NCI-H1105 treated with DMSO at 0.1 percent for 48 hours (cell line): ENCODE measurements around the gene PDGFB.

Source experiments
- DNase-seq: peaks from one replicate; lab custom pipeline; 2025; lab: John Stamatoyannopoulos, UW

The PDGFB gene

DNA sequence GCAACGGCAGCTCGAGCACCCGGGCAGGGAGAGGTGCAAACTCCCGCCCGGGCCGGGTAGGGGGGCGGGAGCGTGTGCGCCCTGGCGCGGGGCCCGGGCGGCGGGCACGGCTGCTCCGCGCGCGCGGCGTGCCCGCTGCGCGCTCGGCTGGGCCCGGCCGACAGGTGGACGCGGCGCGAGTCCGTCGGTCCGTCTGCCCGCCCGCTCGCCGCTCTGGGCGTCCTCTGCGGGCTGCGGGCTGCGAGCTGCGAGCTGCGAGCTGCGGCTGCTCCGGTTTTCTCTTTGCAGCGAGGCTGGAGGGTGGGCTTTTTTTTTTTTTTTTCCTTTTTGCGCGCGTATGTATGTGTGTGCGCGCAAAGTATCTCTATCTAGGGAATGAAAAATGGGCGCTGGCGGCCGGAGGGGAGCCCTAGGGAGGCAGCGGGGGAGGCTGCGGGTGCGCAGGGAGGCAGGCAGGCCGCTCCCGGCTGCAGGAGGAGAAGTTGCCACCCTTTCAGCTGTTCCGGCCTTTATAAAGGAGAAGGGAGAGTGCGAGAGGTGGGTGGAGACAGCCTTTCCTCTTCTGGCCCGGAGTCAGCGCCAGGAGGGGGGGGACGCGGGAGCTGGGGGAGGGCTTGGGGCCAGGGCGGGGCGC, at the start of gene PDGFB:
Gene PDGFB (minus strand): TSS at position 487 of the 634 bp plus-strand sequence. CDS start 1,019 bp downstream, outside the sequence.
- peak; percentile 45 for DNase-seq

DNA sequence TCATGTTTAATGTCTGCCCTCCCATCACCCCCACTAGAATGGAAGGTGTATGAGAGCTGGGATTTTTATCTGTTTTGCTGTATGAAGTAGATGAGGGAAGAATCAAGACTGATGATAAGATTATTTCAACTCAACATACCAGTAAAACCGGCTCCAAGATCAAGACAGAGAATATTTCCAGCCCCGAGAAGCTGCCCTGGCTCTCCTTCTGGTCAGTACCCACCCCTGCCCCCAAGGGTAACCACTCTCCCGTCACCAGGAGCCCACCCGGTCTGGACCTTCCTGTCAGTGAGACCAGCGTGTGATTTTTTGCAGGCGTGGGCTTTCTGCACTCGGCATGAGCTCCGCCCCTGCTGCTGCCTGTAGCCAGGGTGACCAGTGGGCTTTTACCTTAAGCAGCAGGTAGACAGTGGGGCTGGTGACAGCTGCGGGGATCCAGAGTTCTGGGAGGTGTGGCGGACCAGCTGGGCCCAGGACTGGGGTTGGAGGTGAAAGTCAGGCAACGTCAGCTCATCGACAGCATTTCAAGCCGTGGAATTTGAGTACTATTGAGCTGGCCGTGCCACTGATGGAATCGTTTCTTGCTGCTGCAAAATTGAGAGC, 49.1 kb upstream of the PDGFB start:
- DNase-seq, result no peak

DNA sequence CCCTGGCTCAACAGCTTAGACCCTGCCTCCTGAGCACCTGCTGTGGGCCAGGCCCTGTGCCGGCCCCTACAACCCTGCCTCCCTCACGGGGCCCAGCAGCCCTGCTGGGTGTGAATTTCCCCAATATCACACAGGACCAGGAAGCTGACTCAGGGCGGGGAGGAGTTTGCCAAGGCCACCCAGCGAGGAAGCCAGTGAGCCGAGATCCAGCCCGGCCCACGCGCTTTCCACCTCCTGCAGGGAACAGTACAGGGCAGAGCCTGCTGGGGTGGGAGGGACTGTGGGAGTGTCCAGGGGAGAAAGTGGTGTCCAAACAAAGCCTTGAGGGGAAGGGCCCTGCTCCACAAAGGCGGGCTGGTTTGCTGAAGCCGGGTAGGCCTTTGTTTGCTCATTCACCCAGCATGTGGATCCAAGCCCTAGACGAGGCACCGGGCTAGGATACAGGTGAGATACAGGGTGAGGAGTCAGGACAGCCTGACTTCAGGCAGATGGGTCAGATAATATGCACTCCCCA, 47.8 kb upstream of the PDGFB start:
- DNase-seq, result no peak

DNA sequence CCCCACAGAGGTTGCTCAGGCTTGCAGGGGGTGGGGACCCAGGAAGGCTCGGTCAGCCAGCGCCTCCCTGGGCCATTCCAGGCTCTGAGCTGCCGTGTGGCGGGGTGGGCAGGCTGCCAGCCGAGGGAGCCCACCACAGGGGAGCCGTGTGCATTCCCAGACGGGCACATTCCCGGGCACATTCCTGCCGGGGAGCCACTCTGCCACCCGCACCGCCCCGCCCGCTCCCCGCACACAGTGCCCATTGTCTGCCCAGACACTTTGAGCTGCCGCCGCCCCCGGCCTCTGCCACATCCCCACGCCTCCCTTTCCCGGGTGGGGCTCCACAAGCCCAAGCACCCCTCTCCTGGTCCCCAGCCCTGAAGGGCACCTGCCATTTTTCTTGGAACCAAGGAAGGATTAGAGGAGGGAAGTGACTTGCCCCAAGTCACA, 47.3 kb upstream of the PDGFB start:
- DNase-seq, result no peak

DNA sequence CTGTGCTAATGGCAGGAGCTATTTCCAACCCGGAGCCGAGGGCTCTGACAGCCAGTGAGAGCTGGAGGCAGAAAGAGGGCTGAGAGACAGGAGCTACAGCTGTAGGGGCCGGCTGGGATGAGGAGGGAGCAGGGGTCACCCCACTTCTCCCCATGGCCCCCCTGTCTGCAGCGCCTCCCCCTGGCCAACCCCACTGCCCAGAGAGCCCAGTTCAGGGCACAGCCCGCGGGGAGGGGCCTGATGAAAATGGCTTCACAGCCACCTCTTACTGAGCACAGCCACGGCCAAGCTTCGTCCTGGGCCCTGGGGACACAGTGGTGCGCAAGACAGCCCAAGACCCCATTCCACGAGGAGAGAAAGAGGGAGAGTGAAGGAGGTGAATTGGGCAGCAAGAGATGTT, 46.7 kb upstream of the PDGFB start:
- DNase-seq, result no peak

DNA sequence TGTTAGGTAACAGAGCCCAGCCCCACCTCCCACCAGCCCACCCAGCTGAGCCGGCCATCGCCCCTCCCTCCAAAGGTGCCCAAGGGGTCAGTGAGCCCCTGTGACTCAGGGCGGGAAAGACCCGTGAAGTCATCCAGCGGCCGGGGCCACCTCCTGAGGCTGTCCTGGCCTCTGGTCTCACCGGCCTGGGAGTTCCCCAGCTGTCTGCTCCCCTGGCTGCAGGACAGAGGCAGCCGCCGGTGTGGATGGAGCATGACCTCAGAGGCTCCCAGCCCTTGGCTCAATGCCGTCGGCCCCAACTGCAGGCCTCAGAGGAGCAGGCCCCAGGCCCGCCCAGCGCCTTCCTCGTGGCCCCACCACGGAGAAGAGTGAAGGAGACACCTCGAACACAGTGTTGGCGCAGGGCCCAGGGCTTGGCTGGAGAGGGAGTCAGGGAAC, 46.0 kb upstream of the PDGFB start:
- no peak for DNase-seq

DNA sequence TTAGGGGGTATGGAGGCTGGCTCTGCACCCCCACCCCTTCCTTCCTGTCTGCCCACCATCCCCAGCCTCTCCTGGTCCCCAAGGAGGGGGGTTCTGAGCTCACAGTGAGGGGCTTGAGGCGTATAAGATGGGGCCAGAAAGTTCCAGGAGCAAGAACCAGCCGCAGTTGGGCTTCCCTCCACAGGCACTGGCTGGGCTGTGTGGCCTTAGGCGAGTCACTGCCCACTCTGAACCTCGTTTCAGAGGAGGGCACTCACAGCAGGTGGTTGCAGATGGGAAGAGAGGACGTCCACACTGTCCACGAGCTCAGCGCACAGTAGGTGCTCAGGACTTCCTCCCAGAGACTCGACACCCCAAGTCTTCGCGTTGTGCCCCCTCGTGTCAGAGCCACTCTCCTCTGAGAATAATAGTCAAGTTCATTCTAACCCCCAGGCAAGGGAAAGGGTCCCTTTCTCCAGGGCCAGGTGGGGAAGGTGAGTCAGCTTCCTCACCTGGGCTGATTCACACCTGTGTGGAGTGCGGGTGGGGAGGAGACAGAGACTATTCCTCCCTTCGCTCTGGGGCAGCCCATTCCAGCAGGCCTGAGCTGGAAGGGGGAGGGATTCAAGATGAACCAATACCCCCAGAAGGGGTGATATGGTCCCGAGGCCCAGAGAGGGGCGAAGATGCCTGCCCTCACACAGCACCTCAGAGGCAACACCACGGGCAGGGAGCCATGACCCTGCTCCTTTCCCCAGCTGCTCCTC, 45.4 kb upstream of the PDGFB start:
- no peak for DNase-seq

DNA sequence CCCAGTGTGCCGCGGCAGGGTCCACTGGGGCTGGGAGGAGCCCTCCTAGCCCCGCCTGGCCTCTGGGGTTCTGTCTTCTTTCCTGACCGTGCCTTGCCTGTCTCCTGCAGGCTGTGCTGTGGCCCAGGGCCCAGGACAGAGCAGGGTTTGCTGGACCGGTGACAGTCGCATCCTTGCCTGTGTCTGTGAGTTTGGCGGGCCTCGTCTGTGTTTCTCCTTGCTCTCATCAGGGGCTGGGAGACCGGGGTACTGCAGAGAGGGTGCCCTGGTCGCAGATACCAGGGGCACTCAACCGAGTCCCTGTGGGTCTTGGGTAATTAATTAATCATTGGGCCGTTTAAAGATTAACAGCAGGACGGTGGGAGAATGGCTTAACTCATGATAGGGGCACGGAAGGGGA, 44.8 kb upstream of the PDGFB start:
- no peak for DNase-seq

DNA sequence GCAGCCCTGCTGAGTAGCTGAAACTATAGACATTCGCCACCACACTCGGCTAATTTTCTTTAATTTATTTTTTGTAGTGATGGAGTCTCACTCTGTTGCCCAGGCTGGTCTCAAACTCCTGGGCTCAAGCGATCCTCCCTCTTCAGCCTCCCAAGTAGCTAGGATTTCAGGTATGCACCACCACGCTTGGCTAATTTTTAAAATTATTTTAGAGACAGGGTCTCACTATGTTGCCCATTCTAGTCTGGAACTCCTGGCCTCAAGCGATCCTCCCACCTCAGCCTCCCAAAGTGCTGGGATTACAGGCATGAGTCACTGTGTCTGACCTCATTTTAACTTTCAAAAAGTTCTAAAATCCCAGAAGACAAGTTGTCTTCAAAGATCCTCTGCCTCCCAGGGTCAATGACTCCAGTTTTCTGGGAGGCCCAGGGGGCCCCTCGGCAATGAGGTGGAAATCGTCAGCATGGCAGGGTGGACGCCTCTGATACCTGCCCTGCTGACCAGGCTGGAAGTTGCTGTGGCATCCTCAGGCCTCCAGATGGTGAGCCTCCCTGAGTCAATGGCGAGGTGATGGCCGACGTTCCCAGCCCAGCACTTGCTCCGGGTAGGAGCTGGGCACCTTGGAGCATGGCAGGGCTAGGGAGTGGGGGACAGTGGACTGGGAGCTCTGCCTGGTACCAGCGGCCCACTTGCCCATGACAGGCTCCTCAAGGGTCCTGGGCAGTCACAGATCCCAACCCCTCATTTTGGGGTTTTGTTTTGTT, 43.5 kb upstream of the PDGFB start:
- DNase-seq, result no peak

DNA sequence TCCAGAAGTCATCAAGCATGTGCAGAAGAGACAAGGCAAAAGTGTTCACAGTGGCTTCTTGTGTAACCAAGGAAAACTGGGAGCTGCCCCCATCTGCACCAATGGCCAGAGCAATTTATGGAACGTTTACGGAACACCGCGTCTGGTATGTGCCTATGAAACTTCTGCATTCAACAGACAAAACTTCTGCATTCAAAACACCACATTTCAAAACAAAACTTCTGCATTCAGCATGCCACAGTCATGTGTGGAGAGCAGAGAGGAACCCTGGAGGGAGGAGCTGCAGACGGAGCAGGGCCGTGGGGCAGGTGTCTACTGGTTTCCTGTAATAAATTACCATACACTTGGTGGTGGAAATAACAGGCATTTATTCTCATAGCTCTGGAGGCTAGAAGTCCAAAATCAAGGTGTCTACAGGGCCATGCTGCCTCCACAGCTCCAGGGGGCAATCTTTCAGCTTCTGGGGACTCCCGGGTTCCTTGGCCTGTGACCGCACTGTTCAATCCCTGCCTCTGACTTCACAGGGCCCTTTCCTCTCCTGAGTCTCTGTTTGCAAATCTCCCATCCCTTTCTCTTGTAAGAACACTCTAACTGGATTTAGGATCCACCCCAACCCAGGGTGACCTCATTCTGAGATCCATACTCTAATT, 42.4 kb upstream of the PDGFB start:
- no peak for DNase-seq

DNA sequence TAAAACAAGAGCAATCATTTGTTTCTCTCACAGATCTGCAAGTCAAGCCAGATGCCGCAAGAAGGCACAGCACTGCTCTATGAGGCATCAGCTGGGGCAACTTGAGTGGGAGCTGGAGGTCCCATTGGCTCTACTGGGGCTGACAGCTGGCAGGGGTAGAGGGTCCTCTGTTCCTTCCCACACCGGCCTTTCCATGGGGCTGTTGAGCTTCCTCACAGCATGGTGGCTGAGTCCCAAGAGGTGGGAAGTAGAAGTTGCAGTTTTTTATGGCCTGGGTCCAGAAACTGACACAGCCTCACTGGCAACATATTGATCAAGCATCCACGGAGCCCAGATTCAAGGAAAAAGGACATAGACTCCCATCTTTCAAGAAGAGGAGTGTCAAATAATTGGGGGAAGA, 40.2 kb upstream of the PDGFB start:
- DNase-seq, result no peak

DNA sequence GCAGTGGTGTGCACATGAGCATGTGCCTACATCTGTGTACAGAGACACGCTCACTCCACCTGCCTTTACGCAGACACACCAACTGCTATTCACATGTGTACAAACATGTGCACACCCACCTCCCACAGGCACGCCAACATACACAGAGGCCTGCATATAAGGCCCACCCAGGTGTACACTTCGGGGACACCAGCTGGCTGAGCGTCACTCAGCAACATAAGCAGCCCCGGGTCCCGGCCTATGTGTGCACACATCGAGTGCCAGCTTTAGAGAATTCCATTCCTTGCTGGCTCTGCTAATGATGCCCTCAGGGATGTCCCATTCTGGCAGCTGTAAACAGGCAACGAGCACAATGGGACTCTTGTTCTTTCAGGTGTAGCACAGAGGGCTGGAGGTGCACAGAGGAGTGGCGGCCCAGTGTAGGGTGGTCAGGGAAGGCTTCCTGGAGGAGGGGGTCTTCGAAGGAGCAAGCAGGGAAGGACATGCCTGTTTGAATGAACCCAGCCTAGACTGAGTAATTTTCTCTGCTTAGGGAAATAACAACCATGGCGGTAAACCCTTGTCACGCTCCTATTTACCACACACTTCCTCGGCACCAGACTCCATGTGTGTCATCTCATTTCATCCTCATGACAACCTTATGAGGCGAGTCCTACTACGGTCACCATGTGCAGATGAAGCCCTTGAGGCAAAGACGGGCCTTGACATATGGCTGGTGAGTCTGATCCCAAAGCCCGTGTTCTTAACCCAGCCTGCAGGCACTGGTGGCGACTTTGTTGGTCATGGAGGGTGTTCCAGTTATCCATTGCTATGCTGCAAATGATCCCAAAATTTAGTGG, 39.6 kb upstream of the PDGFB start:
- no peak for DNase-seq

DNA sequence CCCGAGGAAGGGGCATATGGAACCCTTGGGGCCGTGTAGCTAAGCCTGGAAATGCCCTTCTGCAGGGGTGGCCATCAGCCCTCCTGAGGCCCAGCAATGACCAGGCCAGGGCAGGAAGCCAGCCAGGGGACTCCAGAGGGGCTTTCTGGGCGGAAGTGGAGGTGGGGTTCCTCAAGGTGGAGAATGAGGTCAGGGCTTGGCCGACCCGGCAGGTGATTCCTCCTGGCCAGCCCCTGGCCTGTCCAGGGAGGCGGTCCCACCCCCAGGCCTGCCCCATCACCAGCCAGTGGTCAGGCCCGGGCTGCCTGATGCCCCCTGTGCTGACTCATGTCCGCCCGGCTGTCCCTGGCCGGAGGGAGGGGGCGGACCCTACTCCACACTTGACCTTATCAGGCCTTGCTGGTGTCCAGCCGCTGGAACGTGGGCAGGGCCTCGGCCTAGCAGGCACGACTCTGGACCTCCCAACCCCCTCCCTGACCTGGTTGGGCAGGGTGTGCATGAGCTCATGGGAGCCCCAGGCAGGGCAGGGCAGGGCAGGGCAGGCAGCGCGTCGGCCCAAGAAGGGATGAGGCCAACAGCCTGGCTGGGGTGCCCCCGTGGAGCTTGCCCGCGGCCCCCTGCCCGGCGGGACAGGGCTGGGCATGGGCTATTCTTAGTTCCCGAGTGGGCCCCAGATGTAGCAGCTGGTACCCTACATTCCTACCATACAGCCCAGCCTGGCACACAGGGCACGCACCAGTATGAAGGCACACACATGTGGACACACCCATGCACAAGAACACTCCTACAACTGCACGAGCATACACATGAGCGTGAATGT, 38.8 kb upstream of the PDGFB start:
- DNase-seq, result no peak

DNA sequence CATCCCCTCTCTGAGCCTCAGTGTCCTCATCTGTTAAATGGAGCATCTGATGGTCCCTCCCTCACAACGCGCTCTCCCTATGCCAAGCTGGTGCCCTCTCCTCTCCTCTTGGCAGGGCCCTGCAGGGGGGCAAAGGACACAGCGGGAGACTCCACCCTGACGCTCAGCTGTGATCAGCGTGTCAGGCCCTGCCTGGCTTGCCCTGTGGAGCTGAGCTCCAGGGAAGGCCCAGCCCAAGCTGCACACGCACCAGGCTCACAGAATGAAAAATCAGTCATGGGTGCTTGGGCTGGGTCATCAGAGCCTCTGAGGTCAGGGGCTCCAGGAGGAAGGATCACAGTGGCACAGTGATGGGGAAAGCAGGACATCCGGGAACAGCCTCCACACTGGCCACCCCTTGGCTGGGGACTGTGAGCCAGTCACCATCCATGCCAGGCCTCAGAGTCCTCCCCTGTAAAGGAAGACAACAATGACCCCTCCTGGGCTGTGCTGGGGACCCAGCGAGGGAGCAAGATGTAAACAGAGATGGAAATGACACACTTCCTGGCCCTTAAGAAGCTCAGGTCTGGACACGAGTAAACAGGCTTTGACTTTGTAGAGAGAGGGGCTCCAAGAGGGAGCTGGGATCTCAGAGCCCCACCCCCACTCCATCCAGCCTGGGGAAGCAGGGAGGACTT, 38.0 kb upstream of the PDGFB start:
- no peak for DNase-seq

DNA sequence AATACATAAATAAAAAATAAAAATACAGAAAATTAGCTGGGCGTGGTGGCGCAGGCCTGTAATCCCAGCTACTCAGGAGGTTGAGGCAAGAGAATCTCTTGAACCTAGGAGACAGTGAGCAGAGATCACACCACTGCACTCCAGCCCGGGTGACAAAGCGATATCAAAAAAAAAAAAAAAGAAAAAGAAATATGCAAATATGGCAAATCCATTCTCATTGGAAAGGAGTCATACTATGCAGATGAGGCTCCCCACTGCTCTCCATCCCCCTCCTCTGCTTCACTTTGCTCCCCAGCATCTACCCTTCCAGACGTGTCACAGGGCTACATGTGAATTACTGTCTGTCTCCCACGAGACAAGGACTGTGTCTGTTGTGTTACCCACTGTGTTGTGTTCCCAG, 36.3 kb upstream of the PDGFB start:
- no peak for DNase-seq

DNA sequence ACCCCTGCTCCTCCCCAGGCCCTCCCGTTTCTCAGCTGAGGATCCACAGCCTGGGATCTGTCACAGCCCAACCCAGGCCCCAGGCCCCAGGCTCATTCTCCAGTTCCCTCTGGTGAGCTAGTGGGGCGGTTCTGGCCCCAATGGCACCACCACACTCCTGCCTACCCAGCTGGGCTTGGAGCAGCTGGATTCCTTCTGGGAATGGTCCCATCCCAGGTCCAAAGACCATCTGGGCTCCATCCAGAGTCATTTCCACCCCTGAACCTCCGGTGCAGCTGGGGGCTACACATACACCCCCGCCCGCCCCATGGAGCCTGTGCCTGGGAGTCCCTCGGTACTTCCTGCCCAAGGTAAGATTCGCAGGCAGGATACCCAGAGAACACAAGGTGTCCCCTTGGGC, 35.5 kb upstream of the PDGFB start:
- no peak for DNase-seq

DNA sequence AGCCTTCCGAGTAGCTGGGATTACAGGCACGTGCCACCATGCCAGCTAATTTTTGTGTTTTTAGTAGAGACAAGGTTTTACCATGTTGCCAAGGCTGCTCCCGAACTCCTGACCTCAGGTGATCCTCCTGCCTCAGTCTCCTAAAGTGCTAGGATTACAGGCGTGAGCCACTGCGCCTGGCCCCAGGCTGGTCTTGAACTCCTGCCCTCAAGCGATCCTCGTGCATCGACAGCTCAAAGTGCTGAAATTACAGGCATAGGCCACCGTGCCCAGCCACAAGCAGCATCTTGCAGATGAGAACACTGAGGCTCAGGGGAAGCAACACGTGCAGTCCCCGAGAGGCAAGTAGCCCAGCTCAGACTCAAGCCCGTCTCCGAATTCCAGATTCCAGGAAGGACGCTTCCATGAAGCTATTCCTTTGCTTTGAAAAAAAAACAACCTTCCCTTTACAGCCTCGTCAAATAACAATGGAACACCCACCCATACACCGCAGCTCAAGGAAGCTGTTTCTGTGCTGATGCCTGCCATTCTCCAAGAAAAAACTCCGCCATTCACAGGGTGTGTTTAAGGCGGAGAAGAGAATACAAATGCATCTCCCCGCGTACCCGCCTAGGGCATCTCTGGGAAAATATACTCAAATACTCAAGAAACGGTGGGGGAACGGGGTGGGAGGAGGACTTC, 34.5 kb upstream of the PDGFB start:
- no peak for DNase-seq

DNA sequence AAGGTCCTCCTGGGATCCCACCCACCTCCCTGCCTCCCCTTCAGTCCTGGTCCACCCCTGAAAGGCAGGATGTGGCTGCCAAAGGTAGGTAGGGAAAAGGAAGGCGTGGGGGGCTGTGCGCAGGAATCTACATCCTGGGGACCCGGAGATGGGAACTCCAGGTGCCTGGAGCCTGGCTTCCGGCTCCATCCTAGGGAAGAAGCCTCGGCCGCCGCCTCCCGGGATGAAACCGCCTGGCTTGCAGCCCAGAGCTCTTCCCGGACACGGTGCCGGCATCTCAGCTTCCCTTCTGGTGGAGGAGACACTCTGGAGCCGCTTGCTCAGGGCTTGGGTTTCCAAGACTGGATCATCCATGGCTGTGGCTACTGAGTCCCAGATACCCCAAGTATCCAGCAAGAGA, 33.3 kb upstream of the PDGFB start:
- no peak for DNase-seq

DNA sequence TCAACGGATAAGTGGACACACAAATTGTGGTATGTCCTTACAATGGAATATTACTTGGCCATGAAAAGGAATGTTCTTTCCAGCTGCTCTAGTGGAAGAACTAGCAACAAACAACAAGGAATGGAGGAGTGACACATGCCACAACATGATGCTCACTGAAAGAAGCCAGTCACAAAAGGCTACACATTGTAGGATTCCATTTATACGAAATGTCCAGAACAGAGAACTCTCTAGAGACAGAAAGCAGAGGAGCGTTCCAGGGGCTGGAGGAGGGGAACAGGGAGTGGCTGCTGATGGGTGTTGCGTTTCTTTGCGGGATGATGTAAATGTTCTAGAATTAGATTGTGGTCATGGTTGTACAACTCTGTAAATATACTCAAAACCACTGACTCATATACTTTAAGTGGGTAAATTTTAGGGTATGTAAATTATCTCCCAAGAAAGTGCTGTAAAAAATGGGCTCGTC, 32.4 kb upstream of the PDGFB start:
- no peak for DNase-seq
